HG02938 (cell line): Measurements from ENCODE around the gene KRTAP10-4.
"Not testable (repeated sequence)": the region's sequence is repeated elsewhere in the genome, so short reads cannot be mapped to it uniquely, and the experiment has no call there.

Experiments
- ATAC-seq: cut with Tn5 transposase; IDR thresholded peaks from one replicate; pipeline ENCODE4 v1.9.1; 2021; ENCODE audit warnings: mild to moderate bottlenecking, moderate library complexity; ENCODE audit not compliant: unreplicated experiment

Gene KRTAP10-4

DNA sequence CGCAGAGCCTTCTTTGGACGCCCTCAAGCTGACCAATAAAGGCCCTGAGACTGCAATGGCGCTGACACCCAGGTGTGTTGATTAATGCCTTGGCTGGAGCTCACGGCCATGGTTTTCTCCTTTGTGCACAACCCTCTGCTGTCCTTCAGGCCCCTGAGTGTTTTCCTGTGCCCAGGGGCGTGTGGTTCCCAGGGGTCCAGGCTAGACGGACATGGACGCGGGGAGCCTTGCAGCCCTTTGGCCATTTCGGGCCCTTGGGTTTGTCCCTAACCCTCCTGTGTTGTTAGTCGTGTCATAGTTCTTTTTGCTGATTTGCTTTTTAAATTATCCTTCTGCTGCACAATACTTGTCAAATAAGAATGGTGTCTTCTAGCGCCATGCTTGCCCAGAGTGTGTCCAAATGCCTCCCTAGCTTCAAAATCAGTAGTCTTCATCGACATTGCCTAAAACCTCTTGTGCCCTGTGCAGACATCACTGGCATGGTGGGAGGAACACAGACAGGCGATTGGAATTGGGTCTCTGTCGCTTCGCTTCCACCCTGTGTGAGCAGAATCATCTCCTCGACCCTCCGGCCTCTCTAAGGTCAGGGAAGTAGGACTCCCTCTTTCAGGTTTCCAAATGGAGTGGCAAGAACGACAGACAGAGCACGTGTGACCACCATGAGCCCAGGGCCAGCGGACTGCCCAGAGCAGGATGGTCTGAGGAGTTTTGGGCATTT is 1.9 kb downstream of the KRTAP10-4 start:
- no peak for ATAC-seq

DNA sequence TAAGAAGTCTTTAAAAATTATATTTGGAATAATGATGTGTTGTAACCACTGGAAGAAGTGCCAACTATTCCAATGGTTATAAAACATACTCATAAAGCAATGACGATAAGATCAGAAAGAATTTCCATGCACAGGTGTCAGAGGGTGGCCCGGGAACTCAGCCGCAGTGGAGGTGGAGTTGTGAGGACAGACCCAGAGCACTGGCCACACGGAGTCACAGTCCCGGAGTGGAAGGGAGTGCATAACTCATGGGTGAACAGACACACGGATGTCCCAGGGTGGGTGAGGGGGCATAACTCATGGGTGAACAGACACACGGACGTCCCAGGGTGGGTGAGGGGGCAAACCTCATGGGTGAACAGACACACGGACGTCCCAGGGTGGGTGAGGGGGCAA is 2.5 kb downstream of the KRTAP10-4 start:
- no peak for ATAC-seq

- no peak for ATAC-seq
Observed at GRCh38 chr21:44578371-44579055, 5.0 kb downstream of the KRTAP10-4 start.

DNA sequence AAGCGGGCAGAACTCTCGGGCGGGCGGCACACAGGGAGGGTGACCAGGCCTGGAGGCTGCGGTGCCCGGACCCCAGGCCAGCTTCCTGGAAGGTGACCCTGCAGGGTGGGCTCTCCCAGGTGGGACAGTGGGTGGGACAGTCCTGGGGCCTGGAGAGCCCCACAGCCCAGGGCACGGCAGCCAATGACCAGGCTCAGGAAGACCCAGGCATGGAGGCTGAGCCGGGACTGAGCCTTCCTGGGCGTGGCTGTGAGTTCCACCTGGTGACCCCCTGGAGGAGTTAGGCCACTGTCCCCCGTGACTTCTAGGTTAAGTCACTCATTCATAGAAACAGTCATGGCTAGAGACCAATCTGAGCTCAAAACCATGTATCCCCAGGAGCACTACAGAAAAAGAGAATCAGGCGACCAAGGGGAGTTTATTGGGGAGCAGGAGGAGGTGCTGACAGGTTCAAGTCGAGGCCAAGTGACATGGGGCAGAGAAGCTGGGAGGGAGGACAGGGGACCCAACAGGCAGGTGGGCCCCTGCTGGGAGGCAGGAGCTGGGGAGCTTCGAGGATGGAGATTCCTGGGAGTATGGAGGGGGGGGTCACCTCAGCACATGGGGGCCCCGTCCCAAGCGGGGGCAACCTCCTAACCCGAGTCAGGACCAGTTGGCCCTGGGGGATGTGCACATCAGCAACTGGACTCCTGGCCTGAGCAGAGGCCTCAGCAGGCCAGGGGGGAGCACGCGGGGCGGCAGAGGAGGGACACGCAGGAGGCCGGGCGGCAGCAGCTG is 5.7 kb downstream of the KRTAP10-4 start:
- ATAC-seq, result no peak

- ATAC-seq, result no peak
Observed at GRCh38 chr21:44579833-44580144, 6.3 kb downstream of the KRTAP10-4 start.

DNA sequence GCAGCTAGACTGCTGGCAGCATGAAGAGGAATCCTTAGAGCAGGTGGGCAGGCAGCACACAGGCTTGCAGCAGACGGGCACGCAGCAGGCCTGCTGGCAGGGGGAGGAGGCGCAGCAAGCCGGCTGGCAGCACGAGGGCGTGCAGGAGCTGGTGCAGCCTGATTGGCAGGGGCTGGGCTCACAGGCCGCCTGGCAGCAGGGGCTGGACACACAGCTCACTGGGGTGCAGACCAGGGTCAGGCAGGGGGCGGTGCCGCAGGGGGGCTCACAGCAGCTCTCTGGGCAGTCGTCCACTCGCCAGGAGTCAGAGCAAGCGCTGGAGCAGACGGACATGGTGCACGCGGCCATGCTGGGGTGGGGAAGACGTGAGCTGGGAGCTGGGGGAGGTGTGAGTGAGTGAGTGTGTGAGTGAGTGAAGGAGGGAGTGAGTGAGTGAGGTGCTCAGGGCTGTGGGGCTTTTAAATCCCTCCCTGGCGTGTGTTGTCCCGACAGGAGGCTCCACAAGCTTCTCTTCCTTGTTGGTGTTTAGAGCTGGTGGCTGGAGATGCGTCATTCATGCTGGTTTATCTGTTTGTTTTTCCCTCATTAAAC is 6.8 kb downstream of the KRTAP10-4 start, which contains the start of gene KRTAP10-5:
KRTAP10-5 (minus strand) TSS at position 374 of the 591 bp plus-strand sequence; CDS start at position 348, 26 bp downstream.
- ATAC-seq, result not testable (repeated sequence)

GRCh38 chr21:44581158-44581557 is 7.6 kb downstream of the KRTAP10-4 start:
- no peak for ATAC-seq

- ATAC-seq, result no peak
Observed at GRCh38 chr21:44582055-44582454, 8.5 kb downstream of the KRTAP10-4 start.

DNA sequence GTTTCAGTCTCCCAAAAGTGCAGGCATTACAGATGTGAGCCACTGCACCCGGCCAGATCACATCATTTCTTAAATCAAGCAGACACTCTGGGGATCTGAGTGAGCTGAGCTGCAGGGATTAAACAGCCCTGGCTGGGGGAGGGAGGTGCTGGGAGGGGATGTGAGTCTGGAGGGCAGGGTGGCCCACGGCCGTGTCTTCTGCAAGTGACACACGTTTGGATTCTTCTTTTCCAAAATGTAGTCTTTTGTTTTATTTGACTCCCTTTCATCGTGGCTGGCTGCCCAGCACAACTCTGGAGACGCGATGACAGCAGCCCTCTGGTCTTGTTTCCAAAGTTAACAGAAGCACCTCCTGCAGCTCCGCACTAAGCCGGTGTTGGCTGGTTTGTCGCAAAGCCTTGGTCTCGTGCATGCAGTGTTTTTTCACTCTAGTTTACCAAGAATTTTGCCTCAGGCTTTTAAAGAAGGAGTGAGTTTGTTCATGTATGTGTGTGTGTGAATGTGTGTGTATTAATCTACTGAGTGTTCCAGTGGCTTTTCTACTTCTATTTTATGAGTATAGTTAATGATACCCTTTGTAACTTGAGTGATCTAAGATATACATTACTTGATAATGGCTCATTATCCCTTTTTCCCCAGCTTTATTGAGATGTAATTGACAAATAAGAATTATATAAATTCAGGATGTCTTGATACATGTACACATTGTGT is 9.7 kb downstream of the KRTAP10-4 start:
- ATAC-seq, result no peak

- ATAC-seq, result no peak
Observed at GRCh38 chr21:44583800-44584147, 10.2 kb downstream of the KRTAP10-4 start.

- ATAC-seq, result no peak
Observed at GRCh38 chr21:44585892-44586291, 12.4 kb downstream of the KRTAP10-4 start.

- no peak for ATAC-seq
Observed at GRCh38 chr21:44589094-44589493, 15.6 kb downstream of the KRTAP10-4 start.

- no peak for ATAC-seq
Observed at GRCh38 chr21:44589586-44590305, 16.2 kb downstream of the KRTAP10-4 start.

DNA sequence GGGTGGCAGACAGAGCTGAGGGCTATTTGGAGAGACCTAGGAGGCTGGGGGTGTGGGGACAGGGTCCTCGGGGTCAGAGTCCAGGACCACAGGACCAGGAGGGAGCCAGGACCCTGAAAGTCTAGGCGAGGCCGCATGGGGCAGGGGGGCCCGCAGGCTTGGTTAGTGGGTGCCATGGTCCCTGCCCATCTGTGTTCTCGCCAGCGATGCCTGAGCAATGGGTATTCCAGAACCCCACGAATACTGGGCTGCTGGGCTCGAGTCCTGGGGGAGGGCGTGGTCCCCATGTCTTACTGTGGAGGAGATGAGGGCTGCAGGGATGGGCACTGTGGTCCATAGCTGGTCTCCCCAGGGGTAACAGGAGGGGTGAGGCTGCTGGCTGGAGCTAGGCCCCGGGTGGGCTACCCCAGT is 16.8 kb downstream of the KRTAP10-4 start:
- ATAC-seq, result no peak

- ATAC-seq, result not testable (repeated sequence)
Observed at GRCh38 chr21:44590897-44591800, 17.6 kb downstream of the KRTAP10-4 start.

- ATAC-seq, result not testable (repeated sequence)
Observed at GRCh38 chr21:44591801-44592130, 18.2 kb downstream of the KRTAP10-4 start.

DNA sequence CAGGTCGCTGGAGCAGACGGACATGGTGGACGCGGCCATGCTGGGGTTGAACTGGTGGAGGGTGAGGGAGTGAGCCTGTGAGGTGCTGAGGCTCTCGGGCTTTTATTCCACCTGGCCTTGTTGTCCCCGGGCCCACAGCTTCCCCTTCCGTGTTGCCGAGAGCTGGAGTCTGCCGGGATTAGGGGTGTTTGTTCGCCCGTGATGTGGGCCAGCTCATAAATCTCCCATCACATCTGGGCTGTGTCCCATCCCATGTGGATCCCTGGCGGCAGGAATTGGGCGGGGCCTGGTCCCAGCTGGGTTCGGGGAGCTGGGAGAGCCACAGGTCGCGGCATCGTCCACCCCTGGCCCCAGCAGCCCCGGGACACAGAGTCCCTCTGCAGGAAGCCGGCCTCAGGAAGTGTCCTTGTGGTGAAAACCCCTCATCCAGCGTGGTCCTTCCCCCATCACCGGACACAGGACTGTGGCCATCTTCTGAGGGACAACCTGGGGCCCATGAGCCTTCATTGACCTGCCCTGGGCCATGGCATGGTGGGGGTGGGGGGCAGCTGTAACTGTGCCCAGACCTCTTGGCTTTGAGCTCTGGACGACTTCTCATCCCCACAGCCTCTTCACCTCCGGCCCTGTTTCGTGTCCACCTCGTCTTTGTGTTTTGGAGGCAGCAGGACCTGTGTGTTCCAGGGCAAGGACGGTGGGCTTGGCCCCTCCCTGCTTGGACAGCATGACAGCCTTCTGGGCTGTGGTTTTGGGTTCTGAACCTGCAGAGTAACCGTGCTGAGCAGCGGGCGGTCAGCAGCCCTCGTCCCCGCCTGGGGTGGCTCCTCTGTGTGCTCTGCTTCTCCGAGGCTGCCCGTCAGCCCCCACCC is 19.1 kb downstream of the KRTAP10-4 start, which contains the start of gene KRTAP10-6:
KRTAP10-6 (minus strand) TSS at position 60 of the 866 bp plus-strand sequence; CDS start at position 39, 21 bp downstream.
- no peak for ATAC-seq
